ENCODE data around the gene VIL1. TPM values are rescaled to one million over a fixed set of nuclear protein-coding genes. Genes with fewer than 3 reads are reported as not detected.

The VIL1 gene
- total RNA-seq, 1 experiment from 2014 or later = 4.2 TPM

DNA sequence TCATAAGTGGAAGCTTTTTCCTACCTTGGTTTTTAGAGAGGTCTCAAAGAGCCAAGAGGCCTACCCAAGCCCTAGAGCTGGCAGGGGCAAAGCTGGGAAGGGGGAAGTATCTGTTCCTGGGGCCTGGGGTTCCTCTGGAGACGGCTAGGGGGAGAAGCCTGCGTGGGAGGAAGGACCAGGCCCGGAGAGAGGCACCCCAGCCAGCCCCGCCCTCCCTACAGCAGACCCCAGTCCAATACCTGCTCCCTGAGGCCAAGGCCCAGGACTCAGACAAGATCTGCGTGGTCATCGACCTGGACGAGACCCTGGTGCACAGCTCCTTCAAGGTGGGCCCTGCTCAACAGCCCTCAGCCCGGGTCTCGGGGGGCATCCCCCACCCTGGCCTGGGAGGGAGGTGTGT lies 17.0 kb upstream of the VIL1 start:
- no peaks in the 10 kb centered on the region for H3K9me3 Mint-ChIP-seq
- peaks cover 22% of the 10 kb centered on the region for H3K27me3 Mint-ChIP-seq (ENCODE audit: low read depth)
- Histone ChIP-seq H2BK15ac (ENCODE audit: low read depth, low read length) (no peak overlapping the region), H4K91ac (ENCODE audit: insufficient read length, low read depth, low read length) (no peak overlapping the region), H3K27me3 (ENCODE audit: insufficient read depth, low read length) (peaks cover 19% of the 10 kb centered on the region), H4K20me1 (ENCODE audit: control insufficient read depth, insufficient read depth, insufficient read length) (no peaks in the 10 kb centered on the region), H2BK5ac (ENCODE audit: insufficient read length, low read length) (no peak overlapping the region), H4K5ac (ENCODE audit: insufficient read length, low read depth, low read length) (no peak overlapping the region), H2BK120ac (ENCODE audit: low read depth, low read length, poor library complexity, severe bottlenecking) (no peak overlapping the region), H4K8ac (replicated peaks; ENCODE audit: insufficient read length, low read depth, low read length) (no peak overlapping the region), H3K18ac (ENCODE audit: insufficient read length, low read depth, low read length) (no peak overlapping the region), H3K79me2 (ENCODE audit: insufficient read depth, low read length) (no peaks in the 10 kb centered on the region), H2AFZ (ENCODE audit: low read length) (no peak overlapping the region), H3K56ac (ENCODE audit: insufficient read length, low read depth, low read length) (no peak overlapping the region), H3K4ac (ENCODE audit: low read depth, low read length) (no peak overlapping the region), H3K23ac (ENCODE audit: insufficient read length, low read depth, low read length) (no peak overlapping the region), H3K4me1 (ENCODE audit: insufficient read depth, low read length) (no peaks in the 10 kb centered on the region; the same call in 1 of the 2 replicates), H3K9me3 (ENCODE audit: control insufficient read depth, low read depth, low read length) (no peaks in the 10 kb centered on the region), H3T11ph (ENCODE audit: low read length) (no peak overlapping the region), H3K9ac (ENCODE audit: extremely low read depth, insufficient read length, low read length) (no peak overlapping the region), H2BK20ac (ENCODE audit: low read depth, low read length, poor library complexity, severe bottlenecking) (no peak overlapping the region), H3K14ac (ENCODE audit: insufficient read depth, low read length) (no peak overlapping the region), H3K27ac (ENCODE audit: insufficient read length, low read depth, low read length) (no peak overlapping the region), H3K79me1 (ENCODE audit: insufficient read depth, low read depth, low read length, poor library complexity, severe bottlenecking) (no peaks in the 10 kb centered on the region), H2BK12ac (ENCODE audit: insufficient read length, low read depth, low read length) (no peak overlapping the region), H2AK5ac (ENCODE audit: insufficient read length, low read length) (no peak overlapping the region), H3K23me2 (ENCODE audit: insufficient read length, low read depth, low read length, poor library complexity, severe bottlenecking) (peaks cover 33% of the 10 kb centered on the region), H3K4me2 (ENCODE audit: insufficient read depth, insufficient read length, low read length) (no peak overlapping the region)
- H3K4me1 Mint-ChIP-seq = peaks cover 22 to 29% of the 10 kb centered on the region in 2 experiments
- TF ChIP-seq, protein P1, sequence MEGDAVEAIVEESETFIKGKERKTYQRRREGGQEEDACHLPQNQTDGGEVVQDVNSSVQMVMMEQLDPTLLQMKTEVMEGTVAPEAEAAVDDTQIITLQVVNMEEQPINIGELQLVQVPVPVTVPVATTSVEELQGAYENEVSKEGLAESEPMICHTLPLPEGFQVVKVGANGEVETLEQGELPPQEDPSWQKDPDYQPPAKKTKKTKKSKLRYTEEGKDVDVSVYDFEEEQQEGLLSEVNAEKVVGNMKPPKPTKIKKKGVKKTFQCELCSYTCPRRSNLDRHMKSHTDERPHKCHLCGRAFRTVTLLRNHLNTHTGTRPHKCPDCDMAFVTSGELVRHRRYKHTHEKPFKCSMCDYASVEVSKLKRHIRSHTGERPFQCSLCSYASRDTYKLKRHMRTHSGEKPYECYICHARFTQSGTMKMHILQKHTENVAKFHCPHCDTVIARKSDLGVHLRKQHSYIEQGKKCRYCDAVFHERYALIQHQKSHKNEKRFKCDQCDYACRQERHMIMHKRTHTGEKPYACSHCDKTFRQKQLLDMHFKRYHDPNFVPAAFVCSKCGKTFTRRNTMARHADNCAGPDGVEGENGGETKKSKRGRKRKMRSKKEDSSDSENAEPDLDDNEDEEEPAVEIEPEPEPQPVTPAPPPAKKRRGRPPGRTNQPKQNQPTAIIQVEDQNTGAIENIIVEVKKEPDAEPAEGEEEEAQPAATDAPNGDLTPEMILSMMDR (conservative IDR thresholded peaks at IDR 0.05) = no peak
- H3K27ac Mint-ChIP-seq = no peak overlapping the region
- WGBS (ENCODE audit: extremely low coverage, insufficient read length, low lambda C conversion rate) = no CpG with 5 or more reads among the region's 9 CpGs
- no peak overlapping the region for H3K4me3 Mint-ChIP-seq
- no peak for DNase-seq
- peaks cover 4 to 25% (median 22%) of the 10 kb centered on the region in 3 experiments; a peak in 6 of 7 replicates for H3K36me3 Mint-ChIP-seq (ENCODE audit: insufficient read depth in 1 of 3, low read depth in 3 of 3)

All from H9 (cell line).